ENCODE results near the gene C10orf71. TPM values are rescaled to one million over a fixed set of nuclear protein-coding genes. Genes with fewer than 3 reads are reported as not detected.

The C10orf71 gene
- total RNA-seq, 2 donors from 2014 or later: 0.15 TPM; not detected in 1

DNA sequence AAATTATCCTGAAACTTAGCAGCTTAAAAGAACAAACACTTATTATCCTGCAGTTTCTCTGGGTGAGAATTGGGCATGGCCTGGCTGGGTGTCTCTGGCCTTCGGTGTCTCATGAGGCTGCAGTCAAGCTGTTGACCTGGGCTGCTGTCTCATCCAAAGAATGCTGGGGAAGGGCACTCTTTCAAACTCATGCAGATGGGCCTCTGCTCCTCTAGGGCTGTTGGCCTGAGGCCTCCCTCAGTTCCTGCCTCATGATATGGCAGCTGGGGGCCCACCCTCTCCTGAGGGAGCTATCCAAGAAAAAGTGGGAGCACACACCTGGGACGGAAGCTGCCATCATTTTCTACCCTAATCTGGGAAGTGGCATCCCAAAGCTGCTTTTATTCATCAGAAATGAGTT lies 53.4 kb downstream of the C10orf71 start:
- H3K9ac ChIP-seq (ENCODE audit: extremely low read depth, low read length, poor library complexity, severe bottlenecking): no peak overlapping the region
- no peak overlapping the region for H3K4me3 ChIP-seq (ENCODE audit: low read length)
- DNase-seq: no peak
- no peaks in the 10 kb centered on the region for H3K9me3 ChIP-seq (ENCODE audit: control insufficient read depth, low read length)
- H3K4me1 ChIP-seq (ENCODE audit: control insufficient read depth, insufficient read depth, low read length): no peaks in the 10 kb centered on the region
- Mint-ChIP-seq H3K9me3 (no peaks in the 10 kb centered on the region), H3K4me1 (no peaks in the 10 kb centered on the region), H3K4me3 (no peak overlapping the region), H3K27ac (no peak overlapping the region), H3K27me3 (ENCODE audit: insufficient read depth) (no peaks in the 10 kb centered on the region), H3K36me3 (ENCODE audit: low read depth) (no peaks in the 10 kb centered on the region)
- H3K27ac ChIP-seq (ENCODE audit: low read depth, low read length): no peak overlapping the region
- no peaks in the 10 kb centered on the region for H3K36me3 ChIP-seq (ENCODE audit: control insufficient read depth, insufficient read depth, low read length)
- WGBS, 2 experiments (ENCODE audit: insufficient coverage in 1 of 2, insufficient read length in 1 of 2): 83 to 86% methylated on average over 2 of the region's 2 CpGs
- TF ChIP-seq, protein P1, sequence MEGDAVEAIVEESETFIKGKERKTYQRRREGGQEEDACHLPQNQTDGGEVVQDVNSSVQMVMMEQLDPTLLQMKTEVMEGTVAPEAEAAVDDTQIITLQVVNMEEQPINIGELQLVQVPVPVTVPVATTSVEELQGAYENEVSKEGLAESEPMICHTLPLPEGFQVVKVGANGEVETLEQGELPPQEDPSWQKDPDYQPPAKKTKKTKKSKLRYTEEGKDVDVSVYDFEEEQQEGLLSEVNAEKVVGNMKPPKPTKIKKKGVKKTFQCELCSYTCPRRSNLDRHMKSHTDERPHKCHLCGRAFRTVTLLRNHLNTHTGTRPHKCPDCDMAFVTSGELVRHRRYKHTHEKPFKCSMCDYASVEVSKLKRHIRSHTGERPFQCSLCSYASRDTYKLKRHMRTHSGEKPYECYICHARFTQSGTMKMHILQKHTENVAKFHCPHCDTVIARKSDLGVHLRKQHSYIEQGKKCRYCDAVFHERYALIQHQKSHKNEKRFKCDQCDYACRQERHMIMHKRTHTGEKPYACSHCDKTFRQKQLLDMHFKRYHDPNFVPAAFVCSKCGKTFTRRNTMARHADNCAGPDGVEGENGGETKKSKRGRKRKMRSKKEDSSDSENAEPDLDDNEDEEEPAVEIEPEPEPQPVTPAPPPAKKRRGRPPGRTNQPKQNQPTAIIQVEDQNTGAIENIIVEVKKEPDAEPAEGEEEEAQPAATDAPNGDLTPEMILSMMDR (conservative IDR thresholded peaks at IDR 0.05): no peak
- no peaks in the 10 kb centered on the region for H3K27me3 ChIP-seq (ENCODE audit: control insufficient read depth, insufficient read depth, low read length, poor library complexity, severe bottlenecking)

DNA sequence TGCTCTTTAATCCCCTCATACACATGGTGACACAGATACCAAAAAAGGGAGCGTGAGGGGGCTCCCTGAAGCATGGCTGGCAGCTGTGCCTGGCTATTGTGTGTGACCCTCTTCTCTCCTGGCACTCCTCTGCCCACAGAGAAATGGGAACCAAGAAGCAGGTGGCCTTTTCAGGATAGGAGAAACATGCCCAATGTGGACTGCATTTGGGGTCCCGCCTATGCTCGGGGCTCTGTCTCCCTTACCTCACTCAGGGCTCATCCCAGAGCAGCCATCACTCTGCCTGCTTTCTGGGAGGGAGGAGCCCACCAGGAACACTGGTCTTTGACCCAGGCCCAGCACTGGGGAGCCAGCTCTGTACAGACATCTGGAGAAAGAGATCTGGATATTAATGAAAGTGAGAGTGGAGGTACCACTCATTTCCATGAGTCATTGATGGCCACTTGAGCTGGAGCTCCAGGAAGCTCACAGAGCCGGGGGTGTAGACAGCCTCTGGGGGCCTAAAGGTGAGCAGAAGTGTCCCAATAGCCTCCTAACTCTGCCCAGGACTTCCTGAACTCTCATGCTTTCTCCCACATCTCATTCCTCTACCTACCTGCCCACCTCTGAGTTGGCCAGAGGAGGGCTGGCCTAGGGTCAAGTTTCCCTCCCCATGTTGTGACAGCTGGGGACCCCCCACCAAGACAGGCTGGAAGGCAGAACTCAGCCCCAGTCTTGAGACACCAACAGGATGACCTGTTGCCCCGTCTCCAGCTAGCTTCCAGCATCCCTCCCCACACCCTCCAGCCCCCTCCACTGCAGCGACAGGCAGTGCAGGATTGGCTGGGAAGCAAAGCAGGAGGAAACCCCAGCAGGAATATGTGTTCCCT lies 54.3 kb downstream of the C10orf71 start:
- H3K4me1 ChIP-seq (ENCODE audit: control insufficient read depth, insufficient read depth, low read length): no peaks in the 10 kb centered on the region
- no peak overlapping the region for H3K9ac ChIP-seq (ENCODE audit: extremely low read depth, low read length, poor library complexity, severe bottlenecking)
- H3K4me3 Mint-ChIP-seq: no peak overlapping the region
- H3K9me3 ChIP-seq (ENCODE audit: control insufficient read depth, low read length): no peaks in the 10 kb centered on the region
- H3K27me3 ChIP-seq (ENCODE audit: control insufficient read depth, insufficient read depth, low read length, poor library complexity, severe bottlenecking): no peaks in the 10 kb centered on the region
- DNase-seq: no peak
- WGBS, 2 experiments (ENCODE audit: insufficient coverage in 1 of 2, insufficient read length in 1 of 2): 83 to 100% methylated on average over 3 to 6 of the region's 6 CpGs
- H3K27ac Mint-ChIP-seq: no peak overlapping the region
- TF ChIP-seq, protein P1 (conservative IDR thresholded peaks at IDR 0.05): no peak
- no peaks in the 10 kb centered on the region for H3K9me3 Mint-ChIP-seq
- no peak overlapping the region for H3K4me3 ChIP-seq (ENCODE audit: low read length)
- H3K27me3 Mint-ChIP-seq (ENCODE audit: insufficient read depth): no peaks in the 10 kb centered on the region
- H3K36me3 Mint-ChIP-seq (ENCODE audit: low read depth): no peaks in the 10 kb centered on the region
- H3K36me3 ChIP-seq (ENCODE audit: control insufficient read depth, insufficient read depth, low read length): no peaks in the 10 kb centered on the region
- H3K4me1 Mint-ChIP-seq: no peaks in the 10 kb centered on the region
- no peak overlapping the region for H3K27ac ChIP-seq (ENCODE audit: low read depth, low read length)

DNA sequence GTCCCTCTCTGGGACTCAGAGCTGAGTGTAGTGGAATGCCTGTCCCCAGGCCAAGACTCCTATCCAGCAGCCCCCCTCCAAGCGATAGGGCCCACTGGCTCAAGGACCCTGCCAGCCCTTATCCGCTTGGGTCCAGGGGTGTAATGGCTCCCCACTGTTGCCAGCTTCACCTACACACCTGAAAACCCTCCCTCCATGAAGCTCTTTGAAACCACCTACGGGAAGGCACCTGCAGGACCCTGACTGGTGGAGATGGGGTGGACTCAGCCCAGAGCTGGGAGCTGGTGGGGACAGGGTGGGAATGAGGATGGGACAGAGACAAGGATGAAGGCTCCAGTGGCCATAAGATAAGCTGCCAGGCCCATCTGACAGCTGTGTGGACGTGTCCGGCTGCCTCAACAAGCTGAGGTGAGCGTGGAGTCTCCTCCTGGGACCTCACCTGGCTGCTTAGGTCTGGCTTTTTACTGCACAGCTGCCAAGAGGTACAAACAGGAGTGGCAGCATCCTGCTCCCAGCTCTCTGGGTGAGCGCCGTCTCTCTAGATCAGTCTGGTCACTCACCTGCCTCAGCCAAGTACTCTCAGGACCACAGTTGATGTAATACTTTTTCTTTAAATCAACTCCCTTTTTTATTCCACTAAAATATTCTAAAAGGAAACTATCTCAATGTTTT lies 55.1 kb downstream of the C10orf71 start:
- TF ChIP-seq, protein P1 (conservative IDR thresholded peaks at IDR 0.05): no peak
- Histone ChIP-seq H3K4me3 (ENCODE audit: low read length) (no peak overlapping the region), H3K9ac (ENCODE audit: extremely low read depth, low read length, poor library complexity, severe bottlenecking) (no peak overlapping the region), H3K27me3 (ENCODE audit: control insufficient read depth, insufficient read depth, low read length, poor library complexity, severe bottlenecking) (no peaks in the 10 kb centered on the region), H3K4me1 (ENCODE audit: control insufficient read depth, insufficient read depth, low read length) (no peaks in the 10 kb centered on the region), H3K9me3 (ENCODE audit: control insufficient read depth, low read length) (no peaks in the 10 kb centered on the region), H3K36me3 (ENCODE audit: control insufficient read depth, insufficient read depth, low read length) (no peaks in the 10 kb centered on the region), H3K27ac (ENCODE audit: low read depth, low read length) (no peak overlapping the region)
- no peaks in the 10 kb centered on the region for H3K4me1 Mint-ChIP-seq
- WGBS, 2 experiments (ENCODE audit: insufficient coverage in 1 of 2, insufficient read length in 1 of 2): 91 to 98% methylated on average over 5 to 8 of the region's 8 CpGs
- no peak overlapping the region for H3K27ac Mint-ChIP-seq
- H3K27me3 Mint-ChIP-seq (ENCODE audit: insufficient read depth): no peaks in the 10 kb centered on the region
- no peaks in the 10 kb centered on the region for H3K36me3 Mint-ChIP-seq (ENCODE audit: low read depth)
- H3K9me3 Mint-ChIP-seq: no peaks in the 10 kb centered on the region
- H3K4me3 Mint-ChIP-seq: no peak overlapping the region
- DNase-seq: no peak

Data from endodermal cell (in vitro differentiated cells).